Fibroblast of the aortic adventitia (primary cell): ENCODE results near the gene UBAC2. TPM values are rescaled to one million over a fixed set of nuclear protein-coding genes. Genes with fewer than 3 reads are reported as not detected.
A peak's percentile ranks its signal among the peaks of the same experiment; 100 is the strongest.
"Not testable (repeated sequence)": the region's sequence is repeated elsewhere in the genome, so short reads cannot be mapped to it uniquely, and the experiment has no call there.

Experiments
- DNase-seq: peaks from one replicate; pipeline ENCODE4 v3.0.0-alpha.2; 2010; ENCODE audit warnings: low read depth
- H3K4me3 ChIP-seq: 2 replicates; pipeline ENCODE4 v1.5.1; 2011; ENCODE audit warnings: low read depth, mild to moderate bottlenecking, control low read depth, low read length, moderate library complexity
- total RNA-seq: library from RNA; depleted of rRNA; stranded (reverse); fragments of >200 nt; gene quantifications from 2 replicates; pipeline ENCODE4 v1.2.3, GENCODE V29; 2012; ENCODE audit warnings: low replicate concordance
- TF ChIP-seq, protein P1 (sequence below): IDR thresholded peaks from 2 replicates; pipeline ENCODE4 v1.5.1; 2011; ENCODE audit warnings: mild to moderate bottlenecking, low read length, control low read depth, inconsistent platforms; ENCODE audit not compliant: insufficient read depth

UBAC2 gene
- total RNA-seq, 1 donor, result 33.8 TPM

DNA sequence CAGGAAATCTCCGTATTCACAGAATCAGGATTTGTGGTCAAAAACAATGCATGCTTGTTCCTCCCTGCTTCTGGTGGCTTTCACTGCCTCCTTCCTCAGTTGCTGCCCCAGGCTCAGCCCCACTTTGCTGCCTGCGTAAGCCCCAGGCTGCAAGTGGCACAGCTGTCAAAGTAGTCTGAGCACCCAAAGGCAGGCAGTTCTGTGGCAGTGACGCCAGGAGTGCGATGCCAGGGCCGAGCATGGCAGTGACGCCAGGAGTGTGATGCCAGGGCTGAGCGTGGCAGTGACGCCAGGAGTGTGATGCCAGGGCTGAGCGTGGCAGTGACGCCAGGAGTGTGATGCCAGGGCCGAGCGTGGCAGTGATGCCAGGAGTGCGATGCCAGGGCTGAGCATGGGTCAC lies 183.8 kb downstream of the UBAC2 start:
- no peak overlapping the region for H3K4me3 ChIP-seq
- no peak for DNase-seq
- TF ChIP-seq, protein P1, sequence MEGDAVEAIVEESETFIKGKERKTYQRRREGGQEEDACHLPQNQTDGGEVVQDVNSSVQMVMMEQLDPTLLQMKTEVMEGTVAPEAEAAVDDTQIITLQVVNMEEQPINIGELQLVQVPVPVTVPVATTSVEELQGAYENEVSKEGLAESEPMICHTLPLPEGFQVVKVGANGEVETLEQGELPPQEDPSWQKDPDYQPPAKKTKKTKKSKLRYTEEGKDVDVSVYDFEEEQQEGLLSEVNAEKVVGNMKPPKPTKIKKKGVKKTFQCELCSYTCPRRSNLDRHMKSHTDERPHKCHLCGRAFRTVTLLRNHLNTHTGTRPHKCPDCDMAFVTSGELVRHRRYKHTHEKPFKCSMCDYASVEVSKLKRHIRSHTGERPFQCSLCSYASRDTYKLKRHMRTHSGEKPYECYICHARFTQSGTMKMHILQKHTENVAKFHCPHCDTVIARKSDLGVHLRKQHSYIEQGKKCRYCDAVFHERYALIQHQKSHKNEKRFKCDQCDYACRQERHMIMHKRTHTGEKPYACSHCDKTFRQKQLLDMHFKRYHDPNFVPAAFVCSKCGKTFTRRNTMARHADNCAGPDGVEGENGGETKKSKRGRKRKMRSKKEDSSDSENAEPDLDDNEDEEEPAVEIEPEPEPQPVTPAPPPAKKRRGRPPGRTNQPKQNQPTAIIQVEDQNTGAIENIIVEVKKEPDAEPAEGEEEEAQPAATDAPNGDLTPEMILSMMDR, result no peak

DNA sequence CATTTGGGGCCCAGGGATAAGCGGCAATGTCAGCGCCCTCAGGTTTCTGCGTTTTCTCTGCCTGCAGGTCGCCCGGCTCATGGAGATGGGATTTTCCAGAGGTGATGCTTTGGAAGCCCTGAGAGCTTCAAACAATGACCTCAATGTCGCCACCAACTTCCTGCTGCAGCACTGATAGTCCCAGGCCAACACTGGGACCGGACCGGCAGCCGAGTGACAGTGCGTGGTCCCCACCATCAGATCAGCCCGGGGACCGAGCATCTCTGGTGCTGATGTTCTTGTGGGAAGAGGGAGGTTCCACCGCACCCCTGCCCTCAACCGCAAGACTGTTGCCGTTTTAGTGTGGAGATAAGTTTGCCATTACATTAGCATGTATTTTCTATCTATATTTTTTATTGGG lies 184.5 kb downstream of the UBAC2 start:
- TF ChIP-seq, protein P1, result no peak
- no peak for DNase-seq

DNA sequence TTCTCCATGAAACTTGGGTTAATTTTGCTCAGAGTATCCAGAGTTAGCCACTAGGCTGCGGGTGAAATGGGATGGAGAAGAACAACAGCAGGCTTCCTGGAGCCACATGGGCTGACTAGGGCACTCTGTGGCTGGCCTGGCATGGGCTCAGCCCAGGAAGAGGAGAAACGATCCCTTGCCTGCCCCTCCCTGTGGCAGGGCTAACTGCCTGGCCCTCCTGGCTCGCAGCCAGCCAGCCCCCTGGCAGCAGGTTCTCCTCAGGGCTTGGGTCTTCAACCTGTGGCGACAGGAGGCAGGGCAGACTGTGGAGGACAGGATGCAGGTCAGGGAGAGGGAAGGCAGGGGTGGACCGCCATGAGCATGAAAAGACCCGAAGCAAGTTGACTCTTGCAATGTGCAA lies 185.3 kb downstream of the UBAC2 start:
- no peak overlapping the region for H3K4me3 ChIP-seq
- TF ChIP-seq, protein P1, result no peak
- no peak for DNase-seq

More for the DNA sequence above, 184.5 kb downstream of the UBAC2 start:
- H3K4me3 ChIP-seq, result no peak overlapping the region

DNA sequence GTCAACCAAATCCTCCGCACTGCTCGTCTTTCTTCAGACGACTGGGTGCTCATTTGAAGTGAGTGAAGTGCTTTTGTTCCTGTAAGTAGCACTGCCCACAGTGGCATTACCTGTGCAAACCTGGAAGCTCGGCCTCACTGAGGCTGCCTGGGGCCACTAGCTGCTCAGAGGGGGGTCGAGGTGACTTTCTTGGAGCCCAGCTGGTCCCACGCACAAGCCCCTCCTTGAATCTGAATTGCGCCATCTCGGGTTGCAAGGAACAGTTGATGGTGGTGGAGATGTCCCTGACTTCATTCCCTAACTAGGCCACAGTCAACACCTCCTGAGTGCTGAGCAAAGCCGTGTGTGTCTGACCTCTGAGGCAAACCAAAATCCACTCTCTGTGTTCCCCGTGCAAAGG lies 185.8 kb downstream of the UBAC2 start:
- DNase-seq, result no peak
- TF ChIP-seq, protein P1, result no peak
- no peak overlapping the region for H3K4me3 ChIP-seq

DNA sequence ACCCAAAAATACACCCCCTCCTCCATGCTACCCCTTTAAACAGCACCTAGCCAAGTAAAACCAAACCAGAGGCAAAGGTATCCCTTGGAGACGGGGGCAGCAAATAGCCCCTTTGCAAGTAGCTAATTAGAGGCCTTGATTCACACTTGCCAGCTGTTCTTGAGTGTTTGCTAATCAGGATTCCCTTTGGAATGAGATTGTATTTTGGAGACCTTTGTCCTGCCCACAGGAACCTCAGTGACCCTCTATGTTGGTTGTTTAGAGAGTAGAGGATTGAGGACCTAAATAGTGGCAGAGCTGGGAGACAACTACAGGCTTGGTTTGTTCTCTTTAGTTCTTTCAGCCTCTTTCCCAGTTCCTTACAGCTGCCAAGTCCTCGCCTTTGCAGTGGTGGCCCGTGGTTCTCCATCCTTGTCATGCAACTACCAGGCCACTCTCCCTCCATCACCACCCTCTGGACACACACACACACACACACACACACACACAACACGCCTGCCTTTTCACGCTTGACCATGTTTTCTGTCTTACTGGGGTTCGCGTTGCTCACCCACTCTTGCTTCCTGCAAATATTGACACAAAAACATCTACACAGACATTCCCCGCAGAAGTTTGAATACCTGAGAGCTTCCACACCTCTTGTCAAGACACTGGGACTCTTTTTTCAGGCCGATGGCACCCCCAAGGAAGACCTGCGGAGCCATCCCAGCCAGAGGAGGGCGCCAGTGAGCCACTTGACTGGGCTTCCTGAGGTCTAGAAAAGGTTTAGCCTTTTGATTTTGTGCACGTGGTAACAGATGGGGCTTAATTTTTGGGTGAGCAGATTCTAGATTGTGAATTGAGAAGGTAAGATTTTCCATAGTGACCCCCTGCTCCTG lies 186.5 kb downstream of the UBAC2 start:
- no peak overlapping the region for H3K4me3 ChIP-seq
- TF ChIP-seq, protein P1, result peak; percentile 45
- DNase-seq, result no peak

DNA sequence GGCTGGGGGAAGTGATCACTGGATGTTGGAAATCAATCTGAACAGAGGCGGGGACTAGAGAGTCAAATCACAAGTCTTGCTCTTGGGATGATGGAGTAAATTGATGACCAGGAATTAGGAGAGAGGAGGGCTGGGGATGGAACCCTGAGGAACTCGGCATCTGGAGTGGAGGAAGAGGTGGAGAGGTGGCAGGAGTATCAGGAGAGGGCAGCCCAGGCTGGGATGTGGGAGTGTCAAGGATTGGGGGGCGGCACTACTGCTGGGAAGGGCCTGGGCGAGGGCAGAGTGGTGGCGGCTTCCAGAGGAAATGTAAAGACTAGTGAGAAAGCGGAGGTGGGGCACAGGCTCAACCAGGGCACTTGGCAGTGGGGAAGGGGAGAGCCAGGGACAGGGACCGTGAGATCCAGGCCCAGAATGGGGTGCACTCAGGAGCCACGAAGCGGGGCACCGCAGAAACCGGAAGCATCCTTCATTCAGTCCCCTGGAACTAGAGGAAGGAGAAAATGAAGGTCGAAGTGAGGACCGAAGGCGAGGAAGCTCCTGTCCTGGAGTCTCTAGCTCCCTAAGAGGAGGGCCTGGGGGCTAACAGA lies 187.8 kb downstream of the UBAC2 start:
- no peak for DNase-seq
- TF ChIP-seq, protein P1, result no peak
- H3K4me3 ChIP-seq, result no peak overlapping the region

DNA sequence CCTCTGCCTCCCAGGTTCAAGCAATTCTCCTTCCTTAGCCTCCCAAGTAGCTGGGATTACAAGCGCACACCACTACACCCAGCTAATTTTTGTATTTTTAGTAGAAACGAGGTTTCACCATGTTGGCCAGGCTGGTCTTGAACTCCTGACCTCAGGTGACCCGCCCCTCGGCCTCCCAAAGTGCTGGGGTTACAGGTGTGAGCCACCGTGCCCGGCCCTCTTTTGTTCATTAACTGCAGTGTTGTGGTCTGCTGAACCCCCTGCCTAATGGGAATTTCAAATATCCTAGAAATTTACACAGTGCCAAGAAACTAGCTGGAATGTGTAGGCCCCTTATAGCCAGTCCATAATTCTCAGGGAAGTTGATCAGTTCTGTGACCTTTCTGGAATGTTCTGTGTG lies 188.4 kb downstream of the UBAC2 start:
- H3K4me3 ChIP-seq, DNase-seq: not testable (repeated sequence)
